ENCODE data around the gene ERC1.

ERC1 gene

GRCh38 chr12:990661-991349, at the start of gene ERC1:
Gene ERC1, plus strand, starts transcription at chr12:991223. Its CDS starts 36,681 bp downstream, at chr12:1027904.
- DNase-seq, result peak; percentile 93

GRCh38 chr12:943051-943450, 48.0 kb upstream of the ERC1 start:
- peak; percentile 42 for DNase-seq

GRCh38 chr12:944211-944610, 46.8 kb upstream of the ERC1 start:
- no peak for DNase-seq

- DNase-seq, result no peak
These were observed 44.8 kb upstream of the ERC1 start for GRCh38 chr12:946212-946611.

- no peak for DNase-seq
These were observed 44.4 kb upstream of the ERC1 start for GRCh38 chr12:946631-947030.

GRCh38 chr12:948238-948637, 42.8 kb upstream of the ERC1 start:
- no peak for DNase-seq

- peak; percentile 99 for DNase-seq
These were observed 41.4 kb upstream of the ERC1 start, which contains the start of gene RAD52 for GRCh38 chr12:949453-950191. Gene RAD52, minus strand, starts transcription at chr12:949694. Its CDS starts 16,636 bp downstream, at chr12:933058.

- no peak for DNase-seq
These were observed 39.8 kb upstream of the ERC1 start for GRCh38 chr12:951176-951575.

- DNase-seq, result no peak
These were observed 37.2 kb upstream of the ERC1 start for GRCh38 chr12:953776-954175.

- DNase-seq, result no peak
These were observed 36.3 kb upstream of the ERC1 start for GRCh38 chr12:954741-955140.

- DNase-seq, result no peak
These were observed 35.1 kb upstream of the ERC1 start for GRCh38 chr12:955939-956338.

GRCh38 chr12:958588-959123, 32.4 kb upstream of the ERC1 start:
- peak; percentile 31 for DNase-seq

GRCh38 chr12:966724-967123, 24.3 kb upstream of the ERC1 start:
- no peak for DNase-seq

- DNase-seq, result no peak
These were observed 23.4 kb upstream of the ERC1 start for GRCh38 chr12:967641-968040.

- no peak for DNase-seq
These were observed 22.5 kb upstream of the ERC1 start for GRCh38 chr12:968545-968944.

- DNase-seq, result no peak
These were observed 21.2 kb upstream of the ERC1 start for GRCh38 chr12:969821-970220.

GRCh38 chr12:971991-972390, 19.0 kb upstream of the ERC1 start:
- no peak for DNase-seq

- no peak for DNase-seq
These were observed 16.7 kb upstream of the ERC1 start for GRCh38 chr12:974271-974862.

GRCh38 chr12:976644-977043, 14.4 kb upstream of the ERC1 start:
- DNase-seq, result no peak

- DNase-seq, result no peak
These were observed 13.9 kb upstream of the ERC1 start for GRCh38 chr12:977156-977555.

GRCh38 chr12:979349-979748, 11.7 kb upstream of the ERC1 start:
- no peak for DNase-seq

- DNase-seq, result no peak
These were observed 9.7 kb upstream of the ERC1 start for GRCh38 chr12:981176-981828.

GRCh38 chr12:981961-982360, 9.1 kb upstream of the ERC1 start:
- DNase-seq, result no peak

All from left hindlimb (tissue), 1 donor.